Body of pancreas (tissue), 4 donors: ENCODE measurements around the gene DGKD.

ENCODE experiments used
- POLR2A ChIP-seq, 3 donors: fragments of 450-650 bp; IDR thresholded peaks; one replicate each; pipeline ENCODE4 v1.6.1; 2016; ENCODE audit warnings: antibody characterized with exemption in 3 of 3, mild to moderate bottlenecking in 2 of 3
- TF ChIP-seq, protein P1 (sequence below), 7 experiments: fragments of 450-650 bp in 4 of 7; fragments of 200-600 bp in 3 of 7; sonication (generic) in 3 of 7; IDR thresholded peaks; one replicate each; pipeline ENCODE4 v1.5.1; 2016 to 2019; ENCODE audit warnings: antibody characterized with exemption in 7 of 7

DNA sequence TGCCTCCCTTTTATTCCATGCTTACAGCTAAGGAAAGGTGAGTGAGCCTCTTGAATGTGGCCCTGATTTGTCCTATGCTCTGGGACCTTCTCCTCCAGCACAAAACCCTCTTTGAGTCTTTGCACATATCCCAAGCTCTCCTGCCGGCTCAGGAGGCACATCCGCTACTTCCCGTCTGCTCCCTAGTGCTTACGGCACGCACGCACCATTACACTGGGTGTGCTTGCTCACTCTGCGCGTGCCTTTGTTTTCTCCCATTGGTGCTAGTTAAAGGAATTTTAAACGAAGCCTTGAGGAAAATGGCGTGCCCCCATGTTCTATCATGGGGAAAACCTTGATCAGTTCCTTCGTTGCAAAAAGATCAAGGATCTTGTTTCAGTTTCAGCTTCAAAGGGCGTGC, 7.9 kb upstream of the DGKD start:
- TF ChIP-seq, protein P1, sequence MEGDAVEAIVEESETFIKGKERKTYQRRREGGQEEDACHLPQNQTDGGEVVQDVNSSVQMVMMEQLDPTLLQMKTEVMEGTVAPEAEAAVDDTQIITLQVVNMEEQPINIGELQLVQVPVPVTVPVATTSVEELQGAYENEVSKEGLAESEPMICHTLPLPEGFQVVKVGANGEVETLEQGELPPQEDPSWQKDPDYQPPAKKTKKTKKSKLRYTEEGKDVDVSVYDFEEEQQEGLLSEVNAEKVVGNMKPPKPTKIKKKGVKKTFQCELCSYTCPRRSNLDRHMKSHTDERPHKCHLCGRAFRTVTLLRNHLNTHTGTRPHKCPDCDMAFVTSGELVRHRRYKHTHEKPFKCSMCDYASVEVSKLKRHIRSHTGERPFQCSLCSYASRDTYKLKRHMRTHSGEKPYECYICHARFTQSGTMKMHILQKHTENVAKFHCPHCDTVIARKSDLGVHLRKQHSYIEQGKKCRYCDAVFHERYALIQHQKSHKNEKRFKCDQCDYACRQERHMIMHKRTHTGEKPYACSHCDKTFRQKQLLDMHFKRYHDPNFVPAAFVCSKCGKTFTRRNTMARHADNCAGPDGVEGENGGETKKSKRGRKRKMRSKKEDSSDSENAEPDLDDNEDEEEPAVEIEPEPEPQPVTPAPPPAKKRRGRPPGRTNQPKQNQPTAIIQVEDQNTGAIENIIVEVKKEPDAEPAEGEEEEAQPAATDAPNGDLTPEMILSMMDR (IDR thresholded peaks at IDR 0.05) = no peak
- no peak for TF ChIP-seq POLR2A (IDR thresholded peaks at IDR 0.05)
